Endothelial cell of umbilical vein (primary cell): ENCODE results near the gene SMAD3. TPM values are rescaled to one million over a fixed set of nuclear protein-coding genes. Genes with fewer than 3 reads are reported as not detected.

Source experiments
- BruUV-seq: library from RNA; stranded (reverse); fragments of 400-500 nt; replicated peaks from 2 replicates; lab custom pipeline; 2021; lab: Mats Ljungman, UMichigan
- CTCF ChIA-PET: fragments of 300-600, 350-600 bp; sonication (Branson Sonifier 250); formaldehyde crosslinking; loops from one replicate; lab custom pipeline; 2021; ENCODE audit warnings: antibody characterized with exemption, inconsistent platforms; lab: Charles Lee
- POLR2A ChIA-PET: fragments of 300-600, 350-600 bp; sonication (Branson Sonifier 250); formaldehyde crosslinking; loops from one replicate; lab custom pipeline; 2021; ENCODE audit warnings: antibody characterized with exemption, inconsistent platforms; lab: Charles Lee
- DNase-seq: peaks from one replicate; pipeline ENCODE4 v3.0.0-alpha.2; 2011; ENCODE audit warnings: low read depth, low spot score
- FAIRE-seq: peaks from 2 replicates; lab custom pipeline; 2011; peaks lifted over from hg19 to GRCh38; lab: Jason Lieb, UNC
- H2AFZ ChIP-seq: 2 replicates; pipeline ENCODE4 v1.6.0; 2012; ENCODE audit warnings: low read depth, low read length, control low read depth, inconsistent platforms
- H3K27ac ChIP-seq: 2 replicates; pipeline ENCODE4 v1.5.1; 2011; ENCODE audit warnings: low read depth, mild to moderate bottlenecking, control low read depth, low read length, moderate library complexity; ENCODE audit not compliant: insufficient read depth
- H3K27me3 ChIP-seq, 2 experiments: 2 replicates each; pipeline versions ENCODE4 v1.6.0 to v1.6.1; 2011; ENCODE audit warnings: low read length in 2 of 2, mixed read lengths in 1 of 2; ENCODE audit not compliant: control insufficient read depth in 2 of 2, insufficient read depth in 2 of 2
- H3K36me3 ChIP-seq, 2 experiments: 2 replicates in 1 of 2; 3 replicates in 1 of 2; pipeline ENCODE4 v1.5.1; 2011; ENCODE audit warnings: low read length in 2 of 2, mild to moderate bottlenecking in 1 of 2, moderate library complexity in 1 of 2; ENCODE audit not compliant: control insufficient read depth in 2 of 2, insufficient read depth in 2 of 2; ENCODE audit errors: extremely low read depth in 1 of 2
- H3K4me1 ChIP-seq: 3 replicates; pipeline ENCODE4 v1.5.1; 2011; ENCODE audit warnings: mild to moderate bottlenecking, low read length; ENCODE audit not compliant: control insufficient read depth, insufficient read depth; ENCODE audit errors: extremely low read depth
- H3K4me2 ChIP-seq: 2 replicates; pipeline ENCODE4 v1.6.1; 2011; ENCODE audit warnings: low read length, control low read depth, mixed read lengths; ENCODE audit not compliant: insufficient read depth
- H3K4me3 ChIP-seq, 3 experiments: fragments of 200-600 bp in 1 of 3; sonication (generic), shearing (Covaris generic) in 1 of 3; replicated peaks in 1 of 3; 2 replicates each; pipeline ENCODE4 v1.5.1; 2011 to 2016; ENCODE audit warnings: control low read depth in 3 of 3, low read length in 3 of 3, mild to moderate bottlenecking in 2 of 3, inconsistent platforms in 1 of 3, low read depth in 1 of 3, moderate library complexity in 1 of 3; ENCODE audit not compliant: insufficient read depth in 1 of 3
- H3K79me2 ChIP-seq: 2 replicates; pipeline ENCODE4 v1.6.0; 2012; ENCODE audit warnings: low read length, inconsistent platforms; ENCODE audit not compliant: control insufficient read depth, insufficient read depth
- H3K9ac ChIP-seq: replicated peaks from 2 replicates; pipeline ENCODE3; 2011; ENCODE audit warnings: low read length, control low read depth; ENCODE audit not compliant: insufficient read depth; ENCODE audit errors: extremely low read depth
- H3K9me1 ChIP-seq: replicated peaks from 3 replicates; pipeline ENCODE4 v1.6.0; 2011; ENCODE audit warnings: mild to moderate bottlenecking, low read length; ENCODE audit not compliant: control insufficient read depth, insufficient read depth; ENCODE audit errors: extremely low read depth
- H3K9me3 ChIP-seq: replicated peaks from 2 replicates; pipeline ENCODE4 v1.5.1; 2012; ENCODE audit warnings: low read length, inconsistent platforms; ENCODE audit not compliant: control insufficient read depth, insufficient read depth
- H4K20me1 ChIP-seq: replicated peaks from 2 replicates; pipeline ENCODE3; 2011; ENCODE audit warnings: mild to moderate bottlenecking, low read length; ENCODE audit not compliant: control insufficient read depth, insufficient read depth; ENCODE audit errors: extremely low read depth
- CTCF ChIP-seq, 2 donors: IDR thresholded peaks; 1 replicate in 1 of 2; 2 replicates in 1 of 2; pipeline ENCODE4 v1.5.1; 2011; ENCODE audit warnings: low read length in 2 of 2, mild to moderate bottlenecking in 2 of 2, moderate library complexity in 2 of 2, control low read depth in 1 of 2, inconsistent platforms in 1 of 2, low read depth in 1 of 2; ENCODE audit not compliant: insufficient read depth in 1 of 2; ENCODE audit errors: extremely low read depth in 1 of 2
- EZH2 ChIP-seq: IDR thresholded peaks from 2 replicates; pipeline ENCODE4 v1.6.1; 2012; ENCODE audit warnings: borderline replicate concordance, low read depth, mild to moderate bottlenecking, moderate library complexity, low read length, inconsistent platforms; ENCODE audit not compliant: severe bottlenecking
- FOS ChIP-seq: IDR thresholded peaks from 2 replicates; pipeline ENCODE4 v1.6.1; 2011; ENCODE audit warnings: mild to moderate bottlenecking, low read length, moderate library complexity, borderline replicate concordance; ENCODE audit not compliant: insufficient read depth
- GATA2 ChIP-seq: IDR thresholded peaks from 2 replicates; pipeline ENCODE4 v1.7.0; 2011; ENCODE audit warnings: low read depth, mild to moderate bottlenecking, moderate library complexity, mixed read lengths, low read length; ENCODE audit not compliant: insufficient read length, insufficient read depth
- JUN ChIP-seq: IDR thresholded peaks from 2 replicates; pipeline ENCODE4 v1.6.1; 2011; ENCODE audit warnings: borderline replicate concordance, low read depth; ENCODE audit not compliant: insufficient read length, insufficient read depth
- MAX ChIP-seq: IDR thresholded peaks from 2 replicates; pipeline ENCODE4 v1.6.1; 2011; ENCODE audit not compliant: insufficient read depth, insufficient read length
- MYC ChIP-seq: IDR thresholded peaks from one replicate; pipeline ENCODE4 v1.6.1; 2011; ENCODE audit warnings: mild to moderate bottlenecking, low read depth, low read length
- POLR2A ChIP-seq: IDR thresholded peaks from 2 replicates; pipeline ENCODE4 v1.6.1; 2012; ENCODE audit warnings: low read depth, mild to moderate bottlenecking, control low read depth, low read length
- POLR2AphosphoS5 ChIP-seq: IDR thresholded peaks from 2 replicates; pipeline ENCODE4 v1.6.1; 2012; ENCODE audit warnings: low read depth, mild to moderate bottlenecking, control low read depth, low read length, moderate library complexity; ENCODE audit not compliant: insufficient read depth
- dilution Hi-C: fragments of 300-500 bp; cut with MboI; formaldehyde crosslinking; loops from one replicate; pipeline ENCODE4 v1.15.0; 2019; ENCODE audit warnings: low sequenced_read_pairs; ENCODE audit not compliant: extremely low pct_ligation_motif_present
- intact Hi-C: fragments of 100-400 bp; cut with micrococcal nuclease; formaldehyde crosslinking; loops from one replicate; pipeline ENCODE4 v1.10.0; 2022
- polyA plus RNA-seq, 4 experiments: library from polyadenylated mRNA; depleted of rRNA in 3 of 4; stranded (reverse) in 3 of 4; unstranded in 1 of 4; fragments of >200 nt; gene quantifications; 2 replicates each; pipeline versions ENCODE4 v1.2.1 to v1.2.3, GENCODE V29; 2011 to 2012; ENCODE audit warnings: missing spikeins in 1 of 4
- total RNA-seq: library from RNA; stranded (reverse); gene quantifications from 2 replicates; pipeline ENCODE4 v1.2.3, GENCODE V29; 2021

SMAD3 gene
- total and polyA plus RNA-seq, 2 donors (not counting 3 experiments of a cell fraction or from before 2014, with no cell fraction given): 56.4 to 88.2 TPM

GRCh38 chr15:67061811-67062368 is 3.5 kb upstream of the SMAD3 start:
- DNase-seq: no peak
- intact Hi-C loops: loop anchor here (10.0 kb wide), 1 partner anchor 373 kb away; no protein-coding TSS in a partner anchor
- no peak for TF ChIP-seq CTCF (IDR thresholded peaks at IDR 0.05; ENCODE audit: extremely low read depth in 1 of 2, insufficient read depth in 1 of 2, low read depth in 1 of 2, low read length in 2 of 2)
- H3K36me3 ChIP-seq: no peaks in the 10 kb centered on the region
- H3K79me2 ChIP-seq: peaks cover 10% of the 10 kb centered on the region
- no peak overlapping the region for H3K9ac ChIP-seq
- H3K4me3 ChIP-seq: no peak overlapping the region
- H3K27me3 ChIP-seq: no peaks in the 10 kb centered on the region
- no peak overlapping the region for H3K4me2 ChIP-seq
- POLR2A ChIA-PET: no interaction called here
- dilution Hi-C loops: no loop called here
- no peak overlapping the region for H3K27ac ChIP-seq
- no peaks in the 10 kb centered on the region for H3K9me1 ChIP-seq
- no peaks in the 10 kb centered on the region for H3K9me3 ChIP-seq
- no peak for FAIRE-seq
- peaks cover 12% of the 10 kb centered on the region for H3K4me1 ChIP-seq
- CTCF ChIA-PET: interaction anchor here (2.0 kb wide), 1 partner anchor 115 kb away, joined by 8 read pairs; no protein-coding TSS in a partner anchor
- no peaks in the 10 kb centered on the region for H4K20me1 ChIP-seq
- no peak overlapping the region for H2AFZ ChIP-seq
- no TSS peak for BruUV-seq

GRCh38 chr15:67062369-67062985 is 2.9 kb upstream of the SMAD3 start:
- no peaks in the 10 kb centered on the region for H3K27me3 ChIP-seq
- peaks cover 16% of the 10 kb centered on the region for H3K79me2 ChIP-seq
- H3K9me1 ChIP-seq: no peaks in the 10 kb centered on the region
- H2AFZ ChIP-seq: no peak overlapping the region
- peaks cover 14% of the 10 kb centered on the region for H3K4me1 ChIP-seq
- no peaks in the 10 kb centered on the region for H3K36me3 ChIP-seq
- H3K27ac ChIP-seq: no peak overlapping the region
- H3K4me2 ChIP-seq: no peak overlapping the region
- H3K9ac ChIP-seq: no peak overlapping the region
- TF ChIP-seq MAX (no peak), JUN (no peak), POLR2A (no peak), FOS (no peak), POLR2AphosphoS5 (no peak), EZH2 (no peak), CTCF (IDR thresholded peaks at IDR 0.05; ENCODE audit: extremely low read depth in 1 of 2, insufficient read depth in 1 of 2, low read depth in 1 of 2, low read length in 2 of 2) (no peak), GATA2 (no peak), MYC (no peak)
- BruUV-seq: no TSS peak
- H3K9me3 ChIP-seq: no peaks in the 10 kb centered on the region
- H3K4me3 ChIP-seq: no peak overlapping the region
- ChIA-PET CTCF (interaction anchor here (2.0 kb wide), 1 partner anchor 116 kb away, joined by 8 read pairs; no protein-coding TSS in a partner anchor), POLR2A (no interaction called here)
- no peaks in the 10 kb centered on the region for H4K20me1 ChIP-seq
- FAIRE-seq: no peak
- dilution Hi-C loops (no loop called here), intact Hi-C loops (loop anchor here (10.0 kb wide), 1 partner anchor 372 kb away; no protein-coding TSS in a partner anchor)
- DNase-seq: no peak
